Hepatic stellate cell (primary cell): ENCODE results near the gene ATP2B1.
A peak's percentile ranks its signal among the peaks of the same experiment; 100 is the strongest.

Experiments used
- DNase-seq: peaks from one replicate; pipeline ENCODE4 v3.0.0; 2011; ENCODE audit warnings: low spot score

ATP2B1 gene

GRCh38 chr12:89657066-89657465 lies 51.6 kb downstream of the ATP2B1 start:
- no peak for DNase-seq

GRCh38 chr12:89655841-89656240 lies 52.8 kb downstream of the ATP2B1 start:
- DNase-seq: no peak

- DNase-seq: no peak
These were observed 57.4 kb downstream of the ATP2B1 start for GRCh38 chr12:89651192-89651591.

- no peak for DNase-seq
These were observed 58.4 kb downstream of the ATP2B1 start for GRCh38 chr12:89650239-89650638.

- no peak for DNase-seq
These were observed 58.8 kb downstream of the ATP2B1 start for GRCh38 chr12:89649820-89650219.

GRCh38 chr12:89649139-89649538 lies 59.5 kb downstream of the ATP2B1 start:
- no peak for DNase-seq

- no peak for DNase-seq
These were observed 60.3 kb downstream of the ATP2B1 start for GRCh38 chr12:89648211-89648930.

GRCh38 chr12:89645434-89645833 lies 63.2 kb downstream of the ATP2B1 start:
- no peak for DNase-seq

GRCh38 chr12:89642959-89643358 lies 65.7 kb downstream of the ATP2B1 start:
- no peak for DNase-seq

- DNase-seq: no peak
These were observed 71.9 kb downstream of the ATP2B1 start for GRCh38 chr12:89636776-89637160.

GRCh38 chr12:89636052-89636775 lies 72.4 kb downstream of the ATP2B1 start:
- DNase-seq: peak; percentile 15

GRCh38 chr12:89634508-89634907 lies 74.1 kb downstream of the ATP2B1 start:
- no peak for DNase-seq

GRCh38 chr12:89632778-89633177 lies 75.9 kb downstream of the ATP2B1 start:
- DNase-seq: no peak

- DNase-seq: no peak
These were observed 86.5 kb downstream of the ATP2B1 start for GRCh38 chr12:89622115-89622514.

- DNase-seq: no peak
These were observed 87.1 kb downstream of the ATP2B1 start for GRCh38 chr12:89621521-89621920.

GRCh38 chr12:89619764-89620163 lies 88.9 kb downstream of the ATP2B1 start:
- no peak for DNase-seq

- no peak for DNase-seq
These were observed 90.3 kb downstream of the ATP2B1 start for GRCh38 chr12:89618113-89618862.

GRCh38 chr12:89610366-89610765 lies 98.3 kb downstream of the ATP2B1 start:
- DNase-seq: no peak

GRCh38 chr12:89603678-89604077 lies 105.0 kb downstream of the ATP2B1 start:
- no peak for DNase-seq

- no peak for DNase-seq
These were observed 110.9 kb downstream of the ATP2B1 start for GRCh38 chr12:89597770-89598169.

- DNase-seq: no peak
These were observed 111.4 kb downstream of the ATP2B1 start for GRCh38 chr12:89597210-89597609.

- DNase-seq: no peak
These were observed 114.8 kb downstream of the ATP2B1 start for GRCh38 chr12:89593873-89594272.

- DNase-seq: no peak
These were observed 115.4 kb downstream of the ATP2B1 start for GRCh38 chr12:89593233-89593632.
